SH-SY5Y (cell line): ENCODE results near the gene KLHL28.

Source experiments
- GATA2 ChIP-seq: IDR thresholded peaks from 2 replicates; pipeline ENCODE4 v1.6.1; 2011; ENCODE audit warnings: mild to moderate bottlenecking, low read depth, low read length
- GATA3 ChIP-seq: IDR thresholded peaks from 2 replicates; pipeline ENCODE4 v1.6.1; 2011; ENCODE audit warnings: low read depth, mild to moderate bottlenecking, low read length, moderate library complexity

DNA sequence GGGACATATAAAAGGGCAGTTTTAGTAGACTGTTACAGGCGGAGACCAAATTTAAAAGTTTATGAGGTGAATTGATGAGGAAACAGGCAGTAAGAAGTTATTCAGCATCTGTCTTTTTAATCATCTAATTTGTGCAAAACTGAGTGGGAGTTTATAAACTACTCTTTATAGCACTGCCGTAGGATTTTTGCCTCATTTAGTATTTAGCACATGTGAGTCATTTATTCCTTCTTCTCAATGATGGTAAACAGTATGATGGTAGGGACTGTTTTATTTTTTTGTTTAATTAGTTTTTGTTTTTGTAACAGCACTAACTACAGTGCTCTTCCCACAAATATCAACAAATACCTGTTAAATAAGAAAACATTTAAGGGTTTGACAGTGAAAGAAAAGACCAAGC, 20.8 kb upstream of the KLHL28 start:
- TF ChIP-seq GATA3 = no peak
- TF ChIP-seq GATA2 = no peak
